Neutrophil (primary cell): ENCODE results near the gene NSUN5.
"Not testable (repeated sequence)": the region's sequence is repeated elsewhere in the genome, so short reads cannot be mapped to it uniquely, and the experiment has no call there.

Source experiments
- H3K27ac ChIP-seq: fragments of 200-600 bp; sonication (generic); 2 replicates; pipeline ENCODE4 v1.5.1; 2016; ENCODE audit warnings: mild to moderate bottlenecking, moderate library complexity
- H3K27me3 ChIP-seq: fragments of 200-600 bp; sonication (generic); 2 replicates; pipeline ENCODE4 v1.6.0; 2016; ENCODE audit warnings: mild to moderate bottlenecking
- H3K36me3 ChIP-seq: fragments of 200-600 bp; sonication (generic); 2 replicates; pipeline ENCODE4 v1.5.1; 2017
- H3K4me1 ChIP-seq, 2 experiments: fragments of 200-600 bp in 1 of 2; sonication (generic) in 1 of 2; 1 replicate in 1 of 2; 2 replicates in 1 of 2; pipeline versions ENCODE4 v1.5.1 to v1.6.1; 2013 to 2016; ENCODE audit warnings: low read depth in 1 of 2, low read length in 1 of 2, mild to moderate bottlenecking in 1 of 2, moderate library complexity in 1 of 2; ENCODE audit not compliant: control insufficient read depth in 1 of 2, insufficient read depth in 1 of 2
- H3K4me3 ChIP-seq, 2 experiments: fragments of 200-600 bp in 1 of 2; sonication (generic) in 1 of 2; 1 replicate in 1 of 2; 2 replicates in 1 of 2; pipeline ENCODE4 v1.5.1; 2013 to 2016; ENCODE audit warnings: low read depth in 1 of 2, low read length in 1 of 2, mild to moderate bottlenecking in 1 of 2, moderate library complexity in 1 of 2
- H3K9me3 ChIP-seq: fragments of 200-600 bp; sonication (generic); 2 replicates; pipeline ENCODE4 v1.5.1; 2016

The NSUN5 gene

GRCh38 chr7:73277210-73277609 lies 31.4 kb downstream of the NSUN5 start:
- H3K27me3 ChIP-seq: not testable (repeated sequence)

DNA sequence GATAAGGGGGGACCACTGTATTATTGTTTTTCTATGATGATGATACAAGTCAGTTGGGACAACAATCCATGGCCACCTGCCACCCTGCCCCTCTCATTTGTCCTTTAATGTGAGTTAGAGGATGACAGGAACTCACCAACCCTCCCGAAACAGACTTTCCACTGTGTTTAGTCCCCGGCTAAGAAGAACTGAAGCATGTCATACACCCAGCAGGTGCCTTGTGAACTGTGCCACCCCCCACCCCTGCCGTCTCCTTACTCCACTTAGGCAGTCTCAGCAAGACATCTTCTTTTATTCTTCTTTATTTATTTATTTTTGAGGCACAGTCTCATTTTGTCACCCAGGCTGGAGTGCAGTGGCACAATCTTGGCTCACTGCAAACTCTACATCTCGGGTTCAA lies 40.8 kb downstream of the NSUN5 start:
- not testable (repeated sequence) for H3K27me3 ChIP-seq

More at GRCh38 chr7:73277210-73277609, 31.4 kb downstream of the NSUN5 start:
- not testable (repeated sequence) for H3K4me1 ChIP-seq, H3K4me3 ChIP-seq, H3K27ac ChIP-seq, H3K36me3 ChIP-seq, H3K9me3 ChIP-seq

DNA sequence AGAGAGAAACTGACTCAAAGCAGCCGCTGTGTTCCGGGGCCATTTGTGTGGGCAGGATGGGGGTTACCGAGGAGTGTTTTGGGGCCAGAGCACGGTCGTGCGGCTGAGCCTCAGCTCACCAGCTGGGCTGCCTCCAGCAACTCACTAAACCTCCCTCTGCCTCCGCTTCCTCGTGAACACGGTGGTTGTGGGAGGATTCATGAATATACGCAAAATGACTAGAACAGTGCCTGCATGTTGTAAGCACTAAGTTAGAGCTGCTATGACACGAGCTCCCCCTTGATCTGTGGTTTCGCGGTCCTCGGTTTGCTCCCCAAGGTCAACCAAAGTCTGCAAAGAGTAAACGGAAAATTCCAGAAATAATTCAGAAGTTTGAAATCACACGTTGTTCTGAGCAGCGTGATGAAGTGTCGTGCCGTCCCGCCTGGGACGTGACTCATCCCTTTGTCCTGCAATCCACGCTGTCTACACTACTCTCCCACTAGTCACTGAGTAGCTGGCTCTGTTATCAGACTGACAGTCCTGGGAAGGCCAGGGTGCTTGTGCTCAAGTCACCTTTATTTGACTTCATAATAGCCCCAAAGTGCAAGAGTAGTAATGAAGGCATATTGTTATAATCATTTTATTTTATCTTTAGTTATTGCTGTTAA lies 41.8 kb downstream of the NSUN5 start:
- not testable (repeated sequence) for H3K27me3 ChIP-seq, H3K9me3 ChIP-seq, H3K4me1 ChIP-seq, H3K4me3 ChIP-seq, H3K36me3 ChIP-seq, H3K27ac ChIP-seq

More for the DNA sequence above, 40.8 kb downstream of the NSUN5 start:
- not testable (repeated sequence) for H3K4me1 ChIP-seq, H3K9me3 ChIP-seq, H3K27ac ChIP-seq, H3K4me3 ChIP-seq, H3K36me3 ChIP-seq

DNA sequence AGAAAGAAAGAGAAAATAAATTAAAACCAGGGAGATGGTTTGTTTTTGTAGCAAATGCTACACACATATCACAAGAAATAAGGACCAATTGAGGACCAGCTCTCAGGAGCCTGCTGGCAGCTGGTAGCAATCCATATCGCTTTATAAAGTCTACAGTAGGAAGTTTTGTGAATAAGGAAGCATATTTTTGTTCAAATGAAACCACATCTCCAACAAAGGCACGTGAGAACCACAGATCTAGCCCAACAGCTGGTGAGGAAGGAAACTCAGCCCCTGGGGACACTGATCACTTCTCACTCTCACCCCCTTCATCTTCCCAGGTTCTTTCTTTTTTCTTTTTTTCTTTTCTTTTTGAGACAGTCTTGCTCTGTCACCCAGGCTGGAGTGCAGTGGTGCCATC lies 46.2 kb downstream of the NSUN5 start:
- H3K9me3 ChIP-seq, H3K27me3 ChIP-seq: not testable (repeated sequence)

More for the DNA sequence above, 46.2 kb downstream of the NSUN5 start:
- H3K27ac ChIP-seq, H3K36me3 ChIP-seq, H3K4me3 ChIP-seq, H3K4me1 ChIP-seq: not testable (repeated sequence)
